Glomerular endothelial cell (primary cell): ENCODE results near the gene AURKA. TPM values are rescaled to one million over a fixed set of nuclear protein-coding genes. Genes with fewer than 3 reads are reported as not detected.
"Not testable (repeated sequence)": the region's sequence is repeated elsewhere in the genome, so short reads cannot be mapped to it uniquely, and the experiment has no call there.

ENCODE experiments used
- DNase-seq: peaks from one replicate; pipeline ENCODE4 v3.0.0-alpha.2; 2011; ENCODE audit warnings: low read depth, low spot score; ENCODE audit errors: extremely low read depth
- total RNA-seq: library from RNA; depleted of rRNA; stranded (reverse); fragments of >200 nt; gene quantifications from 2 replicates; pipeline ENCODE4 v1.2.3, GENCODE V29; 2015

The AURKA gene
- total RNA-seq, 1 donor from 2014 or later, result 14.8 TPM

DNA sequence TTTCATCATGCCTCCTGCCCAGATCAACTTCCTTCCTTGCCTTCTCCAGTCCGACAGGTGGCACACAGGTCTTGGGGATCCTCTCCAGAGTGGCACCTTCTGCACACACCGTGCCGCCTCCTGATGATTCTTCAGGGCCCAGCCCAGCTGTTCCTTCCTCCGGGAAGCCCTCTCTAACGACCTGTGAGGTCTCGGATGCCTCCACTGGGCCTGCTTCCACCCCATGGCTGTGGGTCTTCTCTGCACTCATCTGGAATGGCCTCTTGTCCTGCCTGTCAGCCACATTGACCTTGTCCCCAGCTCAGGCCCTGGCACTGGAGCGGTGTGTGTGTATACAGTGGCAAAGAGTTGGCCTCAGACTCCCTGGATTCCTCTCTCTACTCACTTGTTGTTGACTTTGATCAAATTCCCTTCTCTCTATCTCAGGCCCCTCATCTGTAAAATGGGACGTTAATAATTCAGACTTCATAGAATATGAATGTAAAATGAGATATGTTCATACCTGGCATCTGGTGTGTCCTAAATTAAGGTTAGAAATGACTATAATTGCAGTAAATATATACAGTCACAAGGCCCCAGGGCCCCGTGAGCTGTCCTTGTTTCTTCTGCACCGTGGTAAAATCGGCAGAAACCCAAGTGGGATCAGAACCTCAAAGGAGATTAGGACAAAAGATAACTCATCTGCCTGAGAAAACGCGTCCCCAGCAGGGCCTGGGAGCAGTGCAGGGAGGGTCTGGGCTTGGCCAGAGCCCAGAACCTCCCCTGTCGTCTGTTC is 31.7 kb downstream of the AURKA start:
- no peak for DNase-seq

DNA sequence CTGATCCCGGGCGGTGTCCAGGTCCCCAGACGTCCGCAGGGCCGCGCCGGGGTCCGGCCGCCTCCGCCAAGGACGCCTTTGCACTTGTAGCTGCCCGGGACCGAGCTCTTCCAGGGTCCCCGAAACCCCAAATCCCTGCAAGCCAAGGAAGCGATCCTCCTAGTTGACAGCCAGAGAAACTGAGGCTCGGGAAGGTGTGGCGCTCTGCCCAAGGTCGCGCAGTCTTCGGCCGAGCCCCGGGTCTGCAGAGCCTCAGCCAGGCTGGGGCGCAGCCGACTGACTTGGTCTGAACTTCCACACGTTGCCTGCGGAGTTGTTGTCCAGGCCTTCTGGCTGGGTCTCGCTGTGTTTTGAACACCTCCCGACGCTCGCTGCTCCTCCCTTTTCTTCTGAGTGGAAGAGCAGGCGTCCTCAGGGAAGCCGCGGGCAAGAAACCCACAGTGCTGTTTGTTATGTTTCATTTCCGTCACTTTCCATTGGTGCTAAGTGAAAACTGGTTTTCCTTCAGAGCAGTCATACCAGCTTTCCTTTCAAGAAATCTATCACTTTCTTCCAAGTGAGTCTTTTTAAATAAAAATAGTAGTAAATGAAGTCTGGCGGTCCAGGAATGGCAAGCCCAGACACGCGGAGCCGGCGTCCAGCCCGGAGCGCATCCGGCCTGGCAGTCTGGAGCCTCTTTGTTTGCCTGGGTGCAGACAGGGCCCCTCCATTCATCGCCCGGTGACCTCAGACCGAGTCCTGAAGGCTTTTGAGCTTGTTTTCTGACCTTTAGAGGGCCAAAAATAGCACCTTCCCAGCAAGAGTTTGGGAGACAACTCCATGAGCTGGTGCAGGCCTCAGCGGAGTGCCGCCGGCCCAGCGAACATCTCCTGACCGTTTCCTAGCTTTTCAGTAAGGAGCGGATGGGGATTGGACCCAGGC is 32.5 kb downstream of the AURKA start:
- no peak for DNase-seq

DNA sequence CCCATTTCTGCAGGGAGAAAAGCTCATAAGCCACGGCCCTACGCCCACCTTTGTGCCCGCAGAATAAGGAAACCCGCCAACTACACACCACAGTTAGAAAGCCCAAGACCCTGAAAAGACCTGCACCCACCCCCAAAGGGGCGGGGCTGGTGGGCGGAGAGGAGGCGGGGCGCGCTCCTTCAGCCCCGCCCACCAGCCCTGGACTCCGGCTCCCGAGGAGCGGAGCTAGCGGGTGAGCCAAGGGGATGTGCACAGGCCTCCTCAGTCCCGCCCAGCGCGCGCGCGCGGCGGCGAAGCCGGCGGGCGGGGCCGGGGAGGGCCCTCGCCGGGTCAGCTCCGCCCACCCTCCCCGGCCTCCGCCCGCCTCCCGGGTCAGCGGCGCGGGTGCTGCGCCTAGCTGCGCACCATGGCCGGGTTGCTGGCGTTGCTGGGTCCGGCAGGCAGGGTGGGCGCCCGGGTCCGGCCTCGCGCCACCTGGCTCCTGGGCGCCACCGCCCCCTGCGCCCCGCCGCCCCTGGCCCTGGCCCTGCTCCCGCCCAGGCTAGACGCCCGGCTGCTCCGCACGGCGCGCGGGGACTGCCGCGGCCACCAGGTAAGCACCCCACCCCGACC is 33.3 kb downstream of the AURKA start, which contains the start of gene FAM210B:
TSS of gene FAM210B (plus strand) at position 375 of the 612 bp plus-strand sequence. CDS start at position 407, 32 bp downstream.
- DNase-seq, result no peak

DNA sequence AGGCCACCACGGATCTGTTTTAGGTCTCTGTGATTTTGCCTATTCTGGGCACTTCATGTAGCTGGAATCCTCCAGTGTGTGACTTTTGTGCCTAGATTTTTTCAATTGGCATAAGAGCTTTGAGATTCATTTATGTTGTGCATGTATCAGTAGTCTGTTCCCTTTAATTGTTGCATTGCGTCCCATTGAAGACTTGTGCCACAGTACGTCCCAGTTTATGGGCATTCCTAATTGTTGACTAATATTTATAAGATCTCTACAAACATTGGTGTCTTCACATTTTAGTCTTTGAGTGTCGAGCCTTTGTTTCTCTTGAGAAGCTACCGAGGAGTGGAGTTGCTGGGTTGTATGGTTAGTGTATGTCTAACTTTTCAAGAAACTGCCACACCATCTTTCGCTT is 33.9 kb downstream of the AURKA start:
- no peak for DNase-seq

DNA sequence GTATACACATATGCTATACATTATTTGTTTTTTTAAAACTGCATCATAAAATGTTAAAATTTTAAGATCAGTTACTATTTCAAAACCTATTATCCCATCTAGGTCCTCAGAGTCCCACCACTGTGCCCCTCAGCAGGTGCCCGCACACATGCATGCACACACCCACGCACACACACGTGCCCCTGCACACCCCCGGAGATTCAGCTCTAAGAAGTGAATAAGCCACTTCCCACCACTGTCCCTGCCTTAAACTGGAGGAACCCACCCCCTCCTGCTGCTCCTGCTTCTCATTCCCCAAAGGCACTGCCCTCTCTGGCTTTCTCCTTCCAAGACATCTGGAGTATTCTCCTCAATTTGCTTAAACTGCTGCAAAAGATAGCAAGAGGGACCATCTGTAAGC is 38.7 kb downstream of the AURKA start:
- DNase-seq, result no peak

DNA sequence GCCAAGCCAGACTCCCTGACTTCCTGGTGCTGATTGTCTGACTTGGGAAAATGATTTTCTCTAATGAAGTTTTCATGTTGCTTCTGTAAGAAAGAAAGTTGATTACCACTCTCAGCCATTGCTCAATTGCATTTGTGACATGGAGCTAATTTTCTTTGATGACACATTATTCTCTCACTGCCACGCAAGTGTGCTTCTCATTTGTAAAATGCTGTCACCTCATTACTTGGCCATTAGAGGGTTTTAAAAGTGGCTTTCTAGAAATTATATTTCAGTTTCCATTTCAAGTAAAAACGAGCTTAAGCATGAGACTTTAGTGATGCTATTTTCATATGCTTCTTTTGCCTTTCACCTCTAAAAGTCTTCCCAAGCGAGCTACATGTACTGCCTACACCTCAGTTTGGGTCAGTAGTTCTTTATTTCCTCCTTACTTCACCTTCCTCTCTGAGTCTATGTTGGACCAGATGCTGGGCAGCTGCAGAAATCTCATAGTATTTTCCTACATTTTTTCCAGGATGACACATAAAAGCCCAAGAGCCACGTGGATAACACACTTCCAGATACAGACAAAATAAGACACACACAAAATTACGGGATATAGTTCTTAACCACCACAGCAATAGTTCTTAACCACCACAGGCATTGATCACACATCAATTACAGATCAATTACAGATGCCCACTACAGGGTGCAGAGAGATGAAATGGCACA is 39.5 kb downstream of the AURKA start:
- no peak for DNase-seq

DNA sequence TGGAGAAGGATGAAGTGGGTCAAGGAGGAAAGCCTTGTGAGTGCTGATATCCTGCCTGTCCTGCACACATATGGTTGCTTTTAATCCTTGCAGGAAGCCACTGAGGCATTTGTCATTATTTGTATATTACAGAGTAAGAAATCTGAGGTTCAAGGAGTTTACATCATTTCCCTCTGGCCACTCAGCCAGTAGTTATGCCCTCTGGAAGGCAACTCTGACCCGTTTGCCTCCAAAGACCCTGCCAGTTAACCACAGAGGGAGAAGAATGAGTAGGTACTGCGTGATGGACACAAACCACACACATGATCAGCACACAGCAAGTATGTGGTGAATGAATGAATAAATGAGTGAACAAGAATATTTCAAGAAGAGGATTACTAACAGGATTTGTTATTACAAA is 41.2 kb downstream of the AURKA start:
- DNase-seq, result no peak

DNA sequence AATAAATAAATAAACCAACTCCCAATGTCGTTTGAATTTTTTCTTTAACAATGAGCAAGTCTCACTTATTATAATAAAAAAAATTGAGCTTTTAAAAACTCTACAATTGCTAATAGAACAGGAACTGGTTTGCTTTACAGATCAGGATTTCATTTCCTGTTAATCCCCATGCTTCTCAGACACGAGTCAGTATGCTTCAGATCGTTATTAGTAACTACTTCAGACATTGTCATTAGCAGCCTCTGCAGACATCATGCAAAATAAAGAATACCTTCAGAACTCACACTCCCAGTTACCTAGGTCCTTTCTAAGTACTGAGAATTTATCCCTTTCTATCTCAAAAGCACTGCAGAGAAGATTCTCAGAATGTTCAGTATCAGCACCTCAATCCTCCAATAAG is 43.3 kb downstream of the AURKA start:
- DNase-seq, result no peak

DNA sequence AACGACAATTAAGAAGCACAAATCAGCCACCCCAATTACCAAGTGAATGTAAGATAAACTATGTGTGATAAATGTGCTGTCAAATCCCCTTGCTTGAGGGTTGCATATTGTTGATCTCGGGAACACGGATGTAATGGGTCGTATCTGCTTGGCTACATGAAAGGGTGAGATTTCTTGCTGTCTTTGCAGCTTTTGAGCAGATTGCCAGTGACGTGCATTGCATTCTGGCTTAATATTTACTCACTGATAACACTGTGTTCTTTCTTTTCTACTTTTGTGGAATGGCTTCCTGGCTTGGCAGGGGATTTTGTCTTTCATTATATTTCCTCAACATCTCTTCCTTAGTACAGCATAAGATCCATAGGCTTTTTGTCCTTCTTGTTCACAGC is 43.7 kb downstream of the AURKA start:
- DNase-seq, result no peak

DNA sequence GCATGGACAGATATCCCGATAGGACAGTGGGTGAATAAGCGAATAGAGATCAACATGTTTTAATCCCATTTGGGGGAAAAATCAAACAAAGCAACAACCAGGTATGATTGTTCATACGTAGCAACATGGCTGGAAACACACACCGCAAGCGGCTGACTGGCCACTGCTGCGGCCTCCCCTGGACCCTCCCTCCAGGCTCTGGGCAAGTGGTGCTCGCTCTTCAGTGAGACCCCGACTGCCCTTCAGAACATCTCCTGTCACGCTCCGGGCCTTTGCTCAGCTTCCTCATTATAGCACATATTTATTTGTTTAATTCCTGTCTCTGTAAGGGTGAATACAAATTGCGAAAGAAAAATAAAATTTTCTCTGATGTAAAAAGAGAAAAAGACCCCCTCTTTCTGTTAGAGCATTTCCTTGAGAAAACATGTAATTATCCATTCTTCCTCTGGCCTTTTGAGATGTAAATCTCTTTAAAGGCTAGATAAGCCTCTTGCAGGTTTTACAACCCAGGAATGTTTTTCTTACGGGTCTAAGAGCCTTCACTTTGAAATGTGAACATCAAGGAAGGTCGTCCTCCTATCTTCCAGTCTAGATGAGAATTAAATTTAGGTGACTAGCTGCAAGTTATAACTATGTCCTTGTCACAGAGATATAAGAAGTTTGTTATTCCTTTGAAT is 44.2 kb downstream of the AURKA start:
- DNase-seq, result no peak

DNA sequence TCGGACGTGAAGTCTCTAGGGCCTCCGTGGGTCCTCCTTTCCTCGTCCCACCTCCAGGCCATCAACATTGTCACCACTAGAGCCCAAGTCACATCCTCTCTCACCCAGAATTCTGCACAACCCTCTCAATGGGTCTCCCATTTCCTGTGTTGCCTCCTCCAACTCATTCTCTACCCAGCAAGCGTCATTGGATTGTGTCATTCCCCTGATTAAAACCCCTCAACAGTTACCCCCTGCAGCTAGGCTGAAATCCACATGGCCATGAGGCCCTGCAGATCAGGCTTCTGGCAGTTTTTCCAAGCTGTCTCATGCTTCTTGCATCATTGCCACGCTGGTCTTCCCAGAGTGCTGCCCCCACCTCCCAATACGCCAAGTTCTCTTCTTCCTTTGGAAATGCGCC is 46.1 kb downstream of the AURKA start:
- no peak for DNase-seq

DNA sequence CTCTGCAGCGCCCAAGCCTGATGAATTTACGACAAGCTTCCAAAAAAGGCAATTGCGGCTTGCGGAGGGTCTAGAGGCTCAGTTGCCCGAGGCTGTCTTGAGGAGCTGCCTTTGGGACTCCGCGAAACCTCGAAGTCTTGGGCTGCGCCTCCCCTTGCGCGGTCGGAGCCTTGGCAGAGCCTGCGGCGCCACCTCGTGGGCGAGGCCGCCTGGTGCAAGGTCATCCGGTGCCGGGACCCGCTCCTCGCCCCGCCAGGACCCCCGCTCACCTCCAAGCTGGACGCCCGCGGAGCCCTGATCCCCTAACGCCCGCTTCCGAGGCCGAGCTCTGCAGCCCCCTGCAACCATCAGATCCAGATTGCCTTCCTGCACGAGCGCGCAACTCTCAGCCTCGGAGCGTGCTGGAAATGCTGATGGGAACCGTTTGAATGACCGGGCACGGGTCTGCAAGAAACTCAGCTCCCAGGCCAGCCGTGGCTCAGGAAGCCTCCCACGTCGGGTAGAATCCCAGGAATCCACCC is 48.1 kb downstream of the AURKA start:
- no peak for DNase-seq

DNA sequence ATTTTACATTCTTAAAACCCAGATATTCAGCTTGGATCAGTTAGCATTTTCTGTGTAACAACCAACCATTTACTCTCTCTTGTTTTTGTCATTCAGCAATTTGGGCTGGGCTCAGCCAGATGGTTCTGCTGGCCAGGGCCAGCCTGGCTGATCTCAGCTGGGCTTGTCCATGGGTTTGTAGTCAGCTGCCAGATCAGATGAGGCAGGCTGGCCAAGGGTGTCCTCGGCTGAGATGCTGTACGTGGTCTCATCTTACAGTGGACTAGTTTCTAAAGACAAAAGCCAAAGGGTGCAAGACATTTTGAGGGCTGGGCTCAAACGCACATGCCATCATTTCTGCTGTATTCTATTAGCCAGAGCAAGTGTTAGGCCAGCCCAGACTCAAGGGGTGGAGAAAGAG is 49.2 kb downstream of the AURKA start:
- DNase-seq, result no peak

DNA sequence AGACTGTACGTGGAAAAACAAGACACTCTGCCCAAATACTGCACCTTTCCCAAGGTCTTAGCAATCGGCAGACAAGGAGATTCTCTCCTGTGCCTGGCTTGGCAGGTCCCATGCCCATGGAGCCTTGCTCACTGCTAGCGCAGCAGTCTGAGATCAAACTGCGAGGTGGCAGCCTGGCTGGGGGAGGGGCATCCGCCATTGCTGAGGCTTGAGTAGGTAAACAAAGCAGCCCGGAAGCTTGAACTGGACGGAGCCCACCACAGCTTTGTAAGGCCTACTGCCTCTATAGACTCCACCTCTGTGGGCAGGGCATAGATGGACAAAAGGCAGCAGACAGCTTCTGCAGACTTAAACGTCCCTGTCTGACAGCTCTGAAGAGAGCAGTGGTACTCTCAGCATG is 55.3 kb downstream of the AURKA start:
- DNase-seq, result not testable (repeated sequence)

DNA sequence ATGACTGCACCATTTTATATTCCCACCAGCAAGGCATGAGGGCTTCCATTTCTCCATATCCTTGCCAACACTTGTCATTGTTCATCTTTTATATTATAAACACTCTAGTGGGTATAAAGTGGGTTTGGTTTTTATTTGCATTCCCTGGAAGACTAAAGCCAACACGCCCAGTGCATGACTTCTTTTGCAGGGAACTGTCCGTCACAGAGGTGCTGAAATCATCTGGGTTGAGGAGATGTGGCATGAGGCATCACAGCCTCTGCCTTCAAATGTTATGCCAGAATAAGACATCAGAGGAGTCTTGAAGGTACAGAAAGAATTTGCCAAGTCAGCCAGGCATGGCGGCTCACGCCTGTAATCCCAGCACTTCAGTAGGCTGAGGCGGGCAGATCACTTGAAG is 63.2 kb downstream of the AURKA start:
- DNase-seq, result no peak

DNA sequence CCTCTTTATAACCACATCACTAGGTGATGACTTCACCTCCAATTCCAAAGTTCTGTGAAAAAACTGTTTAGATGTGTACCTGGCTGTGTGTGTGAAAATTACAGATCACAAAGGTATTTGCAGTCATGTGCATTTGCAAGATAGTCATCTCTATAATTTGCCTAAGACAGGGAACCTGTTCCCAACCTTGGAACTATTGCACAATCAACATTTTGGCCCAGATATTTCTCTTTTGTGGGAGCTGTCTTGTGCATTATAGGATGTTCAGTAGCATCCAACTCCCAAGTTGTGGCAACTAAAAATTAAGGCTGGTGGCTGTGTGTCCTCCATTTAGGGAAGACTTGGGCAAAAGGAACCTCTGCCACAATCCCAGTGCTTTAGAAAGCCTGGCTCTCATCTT is 67.2 kb downstream of the AURKA start:
- no peak for DNase-seq

DNA sequence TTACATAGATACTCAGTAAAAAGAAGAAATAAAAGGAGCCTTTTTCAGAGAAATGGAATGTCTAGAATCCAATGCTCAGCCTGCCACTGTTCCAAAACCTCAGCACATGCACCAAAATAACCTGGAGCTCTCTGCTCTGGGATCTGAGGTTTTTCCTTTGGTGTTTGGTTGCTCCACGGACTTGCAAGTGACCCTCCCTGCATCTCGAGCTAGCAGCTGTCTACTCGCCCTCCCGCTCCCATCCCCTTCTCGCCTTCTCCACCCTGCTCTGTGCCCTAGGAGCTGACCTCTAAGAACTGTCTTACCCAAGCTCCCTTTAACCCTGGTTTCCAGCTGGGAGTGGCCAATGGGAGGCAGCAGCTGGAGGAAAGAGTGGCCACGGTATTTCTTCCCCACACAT is 68.4 kb downstream of the AURKA start:
- DNase-seq, result no peak

DNA sequence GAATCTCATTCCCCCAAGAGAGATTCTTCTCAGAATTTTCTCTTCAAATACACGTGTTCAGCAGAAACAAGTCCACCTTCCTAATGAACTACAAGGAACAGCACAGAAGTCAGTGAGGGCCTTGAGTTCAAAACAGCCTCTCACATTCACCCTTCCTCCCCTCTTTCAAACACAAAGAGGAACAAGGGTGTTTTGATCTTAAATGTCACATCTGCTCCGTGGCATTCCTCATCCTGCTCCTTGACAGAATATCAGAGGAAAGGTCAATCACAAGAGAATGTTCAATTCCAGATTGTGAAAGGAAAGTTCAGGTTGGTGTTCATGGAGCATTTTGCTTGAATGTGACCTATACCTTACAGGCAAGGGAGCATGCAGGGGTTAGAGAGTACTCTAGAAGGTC is 68.8 kb downstream of the AURKA start:
- DNase-seq, result no peak

DNA sequence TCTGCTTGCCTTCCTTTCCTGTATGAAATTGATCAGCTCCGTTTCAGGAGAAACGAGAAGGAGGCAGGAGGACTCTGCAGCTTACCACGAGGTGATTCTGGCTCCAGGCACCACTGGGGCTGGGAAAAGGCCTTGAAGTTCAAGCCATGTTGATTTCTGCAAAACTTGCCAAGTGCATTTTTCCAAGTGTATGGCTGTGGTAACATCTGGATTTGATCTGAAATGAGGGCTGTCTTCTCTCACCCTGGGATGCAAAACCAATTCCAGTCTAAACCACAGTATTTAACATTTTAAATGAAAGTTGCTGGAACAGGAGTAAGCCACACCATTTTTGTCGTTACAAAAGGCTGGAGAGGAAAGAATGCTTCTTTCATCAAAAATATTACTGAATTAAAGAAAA is 69.3 kb downstream of the AURKA start:
- no peak for DNase-seq
